K562 (cell line): ENCODE measurements around the gene GMPR2. TPM values are rescaled to one million over a fixed set of nuclear protein-coding genes. Genes with fewer than 3 reads are reported as not detected.
A peak's percentile ranks its signal among the peaks of the same experiment; 100 is the strongest.

Experiments
- ATF1 ChIP-seq, 2 experiments: fragments of 450-650 bp in 1 of 2; IDR thresholded peaks; 2 replicates each; pipeline ENCODE4 v1.6.1; 2016; ENCODE audit warnings: missing compliant biosample characterization in 1 of 2, missing genetic modification characterization in 1 of 2
- CXXC5 ChIP-seq: fragments of 250-450 bp; sonication (Bioruptor Pico); IDR thresholded peaks from 2 replicates; pipeline ENCODE4 v1.8.0; 2022; ENCODE audit warnings: inconsistent platforms, mild to moderate bottlenecking, moderate library complexity
- DPF2 ChIP-seq: fragments of 450-650 bp; IDR thresholded peaks from 2 replicates; pipeline ENCODE4 v1.6.1; 2016
- SNIP1 ChIP-seq: fragments of 450-650 bp; IDR thresholded peaks from 2 replicates; pipeline ENCODE4 v1.7.1; 2017; ENCODE audit warnings: low read depth, mild to moderate bottlenecking
- WHSC1 ChIP-seq: IDR thresholded peaks from one replicate; pipeline ENCODE4 v1.6.1; 2012; ENCODE audit warnings: low read length, control low read depth, inconsistent platforms
- polyA plus RNA-seq, 8 experiments: library from polyadenylated mRNA; depleted of rRNA in 4 of 8; stranded (reverse) in 5 of 8; unstranded in 3 of 8; fragments of >200 nt; fragmentation: Nextera tagmentation in 2 of 8; fragmentation: Illumina TruSeq in 1 of 8; extraction: Ambion mirVana in 2 of 8; extraction: Trizol in 1 of 8; gene quantifications; 2 replicates each; pipeline versions ENCODE4 v1.2.1 to v1.2.3, GENCODE V29; 2011 to 2014; ENCODE audit warnings: inconsistent platforms in 1 of 8, missing spikeins in 1 of 8
- total RNA-seq, 7 experiments: library from RNA; depleted of rRNA in 6 of 7; stranded (reverse); fragments of >200 nt in 6 of 7; fragmentation: Illumina TruSeq in 2 of 7; extraction: Trizol in 2 of 7; gene quantifications; 2 replicates each; pipeline versions ENCODE4 v1.2.1 to v1.2.3, GENCODE V29; 2011 to 2021; ENCODE audit warnings: low replicate concordance in 1 of 7
- TF ChIP-seq, protein P1 (sequence below): fragments of 450-650 bp; formaldehyde crosslinking; IDR thresholded peaks from 2 replicates; pipeline ENCODE4 v1.4.0; 2020; ENCODE audit warnings: mild to moderate bottlenecking
- TF ChIP-seq, protein P2 (sequence below): sonication (generic); formaldehyde crosslinking; IDR thresholded peaks from 2 replicates; pipeline ENCODE4 v1.8.0; 2022; ENCODE audit warnings: missing genetic modification reagents, mild to moderate bottlenecking, moderate library complexity, borderline replicate concordance
- TF ChIP-seq, protein P3 (sequence below): fragments of 250-450 bp; sonication (Bioruptor Pico); IDR thresholded peaks from 2 replicates; pipeline ENCODE4 v1.4.0; 2020; ENCODE audit warnings: mild to moderate bottlenecking
- TF ChIP-seq, protein P4 (sequence below): fragments of 250-450 bp; sonication (Bioruptor Pico); IDR thresholded peaks from 2 replicates; pipeline ENCODE4 v1.8.0; 2022; ENCODE audit warnings: inconsistent platforms
- TF ChIP-seq, protein P5 (sequence below): fragments of 250-450 bp; sonication (Bioruptor Pico); IDR thresholded peaks from 2 replicates; pipeline ENCODE4 v1.9.0; 2021; ENCODE audit warnings: mild to moderate bottlenecking, inconsistent platforms

Gene GMPR2
- total and polyA plus RNA-seq, 9 of the 15 experiments (the other 6 are each of a cell fraction or from before 2014, with no cell fraction given), result 26.4 to 67.4 (median 36.3) TPM

DNA sequence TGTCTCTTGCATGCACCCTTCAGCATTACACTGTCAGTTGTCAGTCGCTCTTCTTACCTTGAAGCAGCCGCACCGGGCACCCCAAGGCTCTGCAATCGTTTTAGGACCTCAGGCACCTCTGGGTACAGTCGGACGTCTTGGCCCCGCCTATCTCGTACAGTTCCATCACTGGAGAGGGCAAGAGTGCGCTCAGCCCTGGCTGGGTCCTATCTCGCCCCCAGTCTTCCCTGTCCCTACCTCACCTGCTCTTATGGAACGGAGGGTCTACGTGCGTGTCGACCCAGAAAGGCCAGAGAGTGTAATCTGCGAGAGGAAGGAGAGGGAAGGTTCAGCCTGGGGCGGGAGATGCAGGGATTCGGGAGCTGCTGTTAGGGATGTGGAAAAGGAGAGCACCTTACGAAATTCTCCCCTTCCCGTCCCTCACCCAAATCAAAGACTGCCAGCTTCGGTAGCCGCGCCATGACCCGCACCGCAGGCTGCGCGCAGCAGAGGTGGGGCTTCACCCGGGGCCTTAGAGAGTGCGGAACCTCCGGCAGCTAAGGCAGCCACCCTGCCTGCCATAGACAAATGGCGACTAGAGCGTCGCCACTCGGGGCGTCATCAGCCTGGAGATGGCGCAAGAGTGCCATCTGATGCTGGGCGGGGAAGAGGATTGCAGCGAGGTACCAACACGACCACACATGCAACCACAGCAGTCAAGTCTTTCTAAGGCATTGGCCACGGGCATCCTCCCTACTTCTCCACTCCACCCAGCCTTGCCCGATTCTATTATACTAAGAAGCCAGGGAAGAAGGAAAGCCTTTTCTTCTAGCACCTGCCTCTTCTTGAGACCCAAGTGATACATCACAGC is 17.0 kb upstream of the GMPR2 start, which contains the start of gene MDP1 (continued):
- TF ChIP-seq, protein P1, sequence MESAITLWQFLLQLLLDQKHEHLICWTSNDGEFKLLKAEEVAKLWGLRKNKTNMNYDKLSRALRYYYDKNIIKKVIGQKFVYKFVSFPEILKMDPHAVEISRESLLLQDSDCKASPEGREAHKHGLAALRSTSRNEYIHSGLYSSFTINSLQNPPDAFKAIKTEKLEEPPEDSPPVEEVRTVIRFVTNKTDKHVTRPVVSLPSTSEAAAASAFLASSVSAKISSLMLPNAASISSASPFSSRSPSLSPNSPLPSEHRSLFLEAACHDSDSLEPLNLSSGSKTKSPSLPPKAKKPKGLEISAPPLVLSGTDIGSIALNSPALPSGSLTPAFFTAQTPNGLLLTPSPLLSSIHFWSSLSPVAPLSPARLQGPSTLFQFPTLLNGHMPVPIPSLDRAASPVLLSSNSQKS (CRISPR knock-in tag), result no peak
- TF ChIP-seq CXXC5, result peak; percentile 59; the same call in 1 of the 2 replicates
- no peak for TF ChIP-seq WHSC1
- TF ChIP-seq ATF1 (CRISPR knock-in tag; IDR thresholded peaks at IDR 0.05), result peak; percentile 60
- TF ChIP-seq ATF1 (tag; IDR thresholded peaks at IDR 0.05), result peak; percentile 95
- TF ChIP-seq, protein P2, sequence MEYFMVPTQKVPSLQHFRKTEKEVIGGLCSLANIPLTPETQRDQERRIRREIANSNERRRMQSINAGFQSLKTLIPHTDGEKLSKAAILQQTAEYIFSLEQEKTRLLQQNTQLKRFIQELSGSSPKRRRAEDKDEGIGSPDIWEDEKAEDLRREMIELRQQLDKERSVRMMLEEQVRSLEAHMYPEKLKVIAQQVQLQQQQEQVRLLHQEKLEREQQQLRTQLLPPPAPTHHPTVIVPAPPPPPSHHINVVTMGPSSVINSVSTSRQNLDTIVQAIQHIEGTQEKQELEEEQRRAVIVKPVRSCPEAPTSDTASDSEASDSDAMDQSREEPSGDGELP (CRISPR knock-in tag), result peak; percentile 85
- TF ChIP-seq, protein P3, sequence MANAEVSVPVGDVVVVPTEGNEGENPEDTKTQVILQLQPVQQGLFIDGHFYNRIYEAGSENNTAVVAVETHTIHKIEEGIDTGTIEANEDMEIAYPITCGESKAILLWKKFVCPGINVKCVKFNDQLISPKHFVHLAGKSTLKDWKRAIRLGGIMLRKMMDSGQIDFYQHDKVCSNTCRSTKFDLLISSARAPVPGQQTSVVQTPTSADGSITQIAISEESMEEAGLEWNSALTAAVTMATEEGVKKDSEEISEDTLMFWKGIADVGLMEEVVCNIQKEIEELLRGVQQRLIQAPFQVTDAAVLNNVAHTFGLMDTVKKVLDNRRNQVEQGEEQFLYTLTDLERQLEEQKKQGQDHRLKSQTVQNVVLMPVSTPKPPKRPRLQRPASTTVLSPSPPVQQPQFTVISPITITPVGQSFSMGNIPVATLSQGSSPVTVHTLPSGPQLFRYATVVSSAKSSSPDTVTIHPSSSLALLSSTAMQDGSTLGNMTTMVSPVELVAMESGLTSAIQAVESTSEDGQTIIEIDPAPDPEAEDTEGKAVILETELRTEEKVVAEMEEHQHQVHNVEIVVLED (CRISPR knock-in tag), result no peak
- TF ChIP-seq, protein P4, sequence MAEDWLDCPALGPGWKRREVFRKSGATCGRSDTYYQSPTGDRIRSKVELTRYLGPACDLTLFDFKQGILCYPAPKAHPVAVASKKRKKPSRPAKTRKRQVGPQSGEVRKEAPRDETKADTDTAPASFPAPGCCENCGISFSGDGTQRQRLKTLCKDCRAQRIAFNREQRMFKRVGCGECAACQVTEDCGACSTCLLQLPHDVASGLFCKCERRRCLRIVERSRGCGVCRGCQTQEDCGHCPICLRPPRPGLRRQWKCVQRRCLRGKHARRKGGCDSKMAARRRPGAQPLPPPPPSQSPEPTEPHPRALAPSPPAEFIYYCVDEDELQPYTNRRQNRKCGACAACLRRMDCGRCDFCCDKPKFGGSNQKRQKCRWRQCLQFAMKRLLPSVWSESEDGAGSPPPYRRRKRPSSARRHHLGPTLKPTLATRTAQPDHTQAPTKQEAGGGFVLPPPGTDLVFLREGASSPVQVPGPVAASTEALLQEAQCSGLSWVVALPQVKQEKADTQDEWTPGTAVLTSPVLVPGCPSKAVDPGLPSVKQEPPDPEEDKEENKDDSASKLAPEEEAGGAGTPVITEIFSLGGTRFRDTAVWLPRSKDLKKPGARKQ (CRISPR knock-in tag), result no peak
- TF ChIP-seq SNIP1, result peak; percentile 84
- no peak for TF ChIP-seq DPF2
- TF ChIP-seq, protein P5, sequence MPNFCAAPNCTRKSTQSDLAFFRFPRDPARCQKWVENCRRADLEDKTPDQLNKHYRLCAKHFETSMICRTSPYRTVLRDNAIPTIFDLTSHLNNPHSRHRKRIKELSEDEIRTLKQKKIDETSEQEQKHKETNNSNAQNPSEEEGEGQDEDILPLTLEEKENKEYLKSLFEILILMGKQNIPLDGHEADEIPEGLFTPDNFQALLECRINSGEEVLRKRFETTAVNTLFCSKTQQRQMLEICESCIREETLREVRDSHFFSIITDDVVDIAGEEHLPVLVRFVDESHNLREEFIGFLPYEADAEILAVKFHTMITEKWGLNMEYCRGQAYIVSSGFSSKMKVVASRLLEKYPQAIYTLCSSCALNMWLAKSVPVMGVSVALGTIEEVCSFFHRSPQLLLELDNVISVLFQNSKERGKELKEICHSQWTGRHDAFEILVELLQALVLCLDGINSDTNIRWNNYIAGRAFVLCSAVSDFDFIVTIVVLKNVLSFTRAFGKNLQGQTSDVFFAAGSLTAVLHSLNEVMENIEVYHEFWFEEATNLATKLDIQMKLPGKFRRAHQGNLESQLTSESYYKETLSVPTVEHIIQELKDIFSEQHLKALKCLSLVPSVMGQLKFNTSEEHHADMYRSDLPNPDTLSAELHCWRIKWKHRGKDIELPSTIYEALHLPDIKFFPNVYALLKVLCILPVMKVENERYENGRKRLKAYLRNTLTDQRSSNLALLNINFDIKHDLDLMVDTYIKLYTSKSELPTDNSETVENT (CRISPR knock-in tag), result peak; percentile 59; the same call in 1 of the 2 replicates
